GM19351 (cell line): ENCODE results near the gene PKN2.
A peak's percentile ranks its signal among the peaks of the same experiment; 100 is the strongest.
"Not testable (repeated sequence)": the region's sequence is repeated elsewhere in the genome, so short reads cannot be mapped to it uniquely, and the experiment has no call there.

Source experiments
- ATAC-seq: cut with Tn5 transposase; IDR thresholded peaks from one replicate; pipeline ENCODE4 v1.9.1; 2021; ENCODE audit warnings: mild to moderate bottlenecking, moderate library complexity; ENCODE audit not compliant: unreplicated experiment

PKN2 gene

DNA sequence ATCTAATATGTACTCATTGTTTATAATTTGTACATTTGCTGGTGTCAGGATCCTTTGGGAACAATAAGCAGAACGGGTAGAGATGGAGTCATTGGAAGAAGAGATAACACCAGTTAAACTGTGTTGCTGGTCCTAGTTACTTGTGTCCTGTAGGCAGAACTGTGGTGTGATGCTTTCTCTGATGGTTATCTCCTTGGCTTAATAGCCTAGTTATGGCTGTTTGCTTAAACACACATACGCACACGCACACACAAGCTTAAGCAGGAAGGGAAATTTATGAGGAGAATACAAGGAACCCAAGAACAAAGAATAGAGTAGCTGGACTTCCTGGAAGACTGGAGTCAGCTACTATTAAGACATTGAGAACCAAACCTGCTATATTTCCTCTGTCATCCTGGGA, 5.7 kb upstream of the PKN2 start:
- ATAC-seq = no peak

DNA sequence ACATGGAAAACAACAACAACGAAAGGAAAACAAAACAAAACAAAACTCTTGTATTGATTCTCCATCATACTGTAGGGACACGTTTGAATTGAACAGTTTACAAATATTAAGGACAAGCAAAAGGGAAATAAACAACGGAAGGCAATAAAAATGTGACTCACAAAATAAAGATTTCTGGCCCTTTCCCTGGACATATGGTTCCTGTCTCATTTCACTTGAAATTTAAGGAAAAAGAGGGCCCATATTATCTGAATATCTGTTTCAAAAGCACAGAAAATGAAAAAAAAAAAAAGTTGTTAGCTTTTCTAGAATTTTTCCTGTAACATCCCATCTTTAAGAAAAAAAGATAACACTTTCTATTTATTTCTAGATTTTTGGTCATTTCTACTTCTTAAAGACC, 3.6 kb upstream of the PKN2 start:
- no peak for ATAC-seq

DNA sequence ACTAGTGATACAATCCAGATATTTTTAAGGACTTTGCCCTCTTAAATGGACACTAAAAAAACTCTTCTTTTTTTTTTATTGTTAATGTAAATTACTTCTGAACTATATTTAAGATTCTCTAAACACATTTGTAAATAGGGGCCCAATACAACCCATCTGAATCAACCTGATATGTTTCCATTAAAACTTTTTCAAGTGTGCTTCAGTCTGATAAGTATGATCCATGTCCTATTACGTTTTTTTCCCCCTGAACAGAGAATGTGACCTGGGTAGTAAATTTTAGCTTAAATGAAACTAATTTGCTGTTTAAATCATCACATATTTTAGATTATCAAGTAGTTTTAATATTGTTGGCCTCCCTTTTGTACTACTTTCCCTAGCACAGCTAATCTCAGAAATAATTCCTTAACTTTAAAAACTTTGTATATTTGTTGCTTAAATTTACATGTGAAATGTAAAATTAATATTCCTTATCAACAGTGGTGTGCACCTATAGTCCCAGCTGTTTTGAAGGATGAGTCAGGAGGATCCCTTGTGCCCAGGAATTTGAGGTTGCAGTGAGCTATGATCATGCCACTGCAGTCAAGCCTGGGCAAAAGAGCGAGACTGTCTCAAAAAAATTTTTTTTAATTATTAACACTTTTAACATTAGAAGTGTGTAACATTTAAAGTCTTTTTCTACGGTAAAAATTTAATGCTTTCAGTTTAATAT, 3.0 kb upstream of the PKN2 start:
- ATAC-seq = no peak

- peak; percentile 46 for ATAC-seq
Measured at GRCh38 chr1:88684482-88685258, 597 bp downstream of the PKN2 start.

DNA sequence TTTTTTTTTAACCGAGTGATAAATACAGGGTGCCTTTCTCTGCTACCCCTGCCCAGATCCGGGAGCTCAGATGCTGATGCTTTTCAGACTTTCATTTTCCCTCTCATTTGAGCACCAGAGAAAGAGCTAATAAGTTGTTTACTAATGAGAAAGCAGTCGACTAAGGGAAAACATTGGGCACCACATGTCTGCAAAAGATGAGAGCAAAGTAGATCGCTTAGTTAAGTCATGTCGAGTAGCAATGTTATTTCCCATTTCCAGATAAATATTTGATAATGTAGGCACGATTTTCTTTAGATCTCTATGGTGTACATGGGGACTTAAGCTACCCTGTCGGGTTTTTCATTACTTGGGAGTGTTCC, 1.2 kb downstream of the PKN2 start:
- no peak for ATAC-seq

GRCh38 chr1:88691540-88691939, 7.5 kb downstream of the PKN2 start:
- no peak for ATAC-seq

GRCh38 chr1:88695781-88696180, 11.7 kb downstream of the PKN2 start:
- ATAC-seq = no peak

DNA sequence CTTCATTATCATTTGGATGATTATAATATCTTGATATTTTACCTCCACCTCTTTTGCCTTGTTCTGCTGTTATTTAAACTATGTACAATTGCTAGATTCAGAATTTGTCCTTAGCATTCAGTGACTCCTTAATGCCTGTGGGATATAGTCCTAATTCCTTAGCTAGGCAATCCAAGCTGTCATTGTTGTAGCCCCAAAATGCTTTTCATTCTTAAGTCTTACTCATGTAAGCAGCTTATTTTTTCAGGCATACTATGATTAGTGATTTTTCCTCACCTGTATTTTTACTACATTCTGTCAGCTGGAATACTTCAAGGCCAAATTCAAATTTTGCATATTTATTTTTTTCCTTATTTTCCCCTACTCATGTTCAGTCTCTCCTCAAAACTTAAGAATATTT, 13.4 kb downstream of the PKN2 start:
- ATAC-seq = no peak

DNA sequence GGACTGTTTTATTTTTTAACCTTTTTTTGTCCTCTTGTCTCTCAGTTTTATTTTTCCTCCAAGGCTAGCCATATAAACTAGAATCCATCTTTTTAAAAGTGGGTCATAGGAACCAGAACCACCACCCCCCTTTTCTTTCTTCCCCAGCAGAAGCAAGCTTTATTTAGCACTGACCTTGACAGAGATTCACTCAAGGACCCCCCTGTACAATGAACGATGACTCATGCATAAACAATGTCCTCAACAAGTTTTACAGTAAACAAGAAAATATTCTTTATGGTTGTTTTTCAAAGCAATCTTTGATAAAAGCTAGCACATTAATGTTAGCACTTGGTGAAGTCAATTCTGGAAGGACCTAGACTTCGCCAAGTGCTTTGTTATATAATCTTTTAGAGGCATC, 14.1 kb downstream of the PKN2 start:
- no peak for ATAC-seq

DNA sequence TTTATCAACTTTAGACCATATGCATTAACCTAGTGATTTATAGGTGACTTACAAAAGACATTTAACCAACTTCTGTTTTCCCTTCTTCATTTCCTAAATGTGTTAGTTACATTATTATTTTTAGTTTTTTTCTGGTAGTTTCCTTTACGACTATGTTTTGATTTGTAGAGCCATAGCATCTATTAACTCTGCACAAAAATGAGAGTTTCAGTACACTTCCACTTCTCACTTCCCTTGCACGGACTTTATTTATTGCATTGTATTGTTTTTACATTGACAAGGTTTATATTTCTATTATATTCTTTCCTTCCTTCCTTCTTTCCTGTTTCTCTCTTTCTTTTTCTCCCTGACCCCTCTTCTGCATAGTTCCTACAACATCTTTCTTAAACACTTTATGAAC, 14.7 kb downstream of the PKN2 start:
- ATAC-seq = no peak

DNA sequence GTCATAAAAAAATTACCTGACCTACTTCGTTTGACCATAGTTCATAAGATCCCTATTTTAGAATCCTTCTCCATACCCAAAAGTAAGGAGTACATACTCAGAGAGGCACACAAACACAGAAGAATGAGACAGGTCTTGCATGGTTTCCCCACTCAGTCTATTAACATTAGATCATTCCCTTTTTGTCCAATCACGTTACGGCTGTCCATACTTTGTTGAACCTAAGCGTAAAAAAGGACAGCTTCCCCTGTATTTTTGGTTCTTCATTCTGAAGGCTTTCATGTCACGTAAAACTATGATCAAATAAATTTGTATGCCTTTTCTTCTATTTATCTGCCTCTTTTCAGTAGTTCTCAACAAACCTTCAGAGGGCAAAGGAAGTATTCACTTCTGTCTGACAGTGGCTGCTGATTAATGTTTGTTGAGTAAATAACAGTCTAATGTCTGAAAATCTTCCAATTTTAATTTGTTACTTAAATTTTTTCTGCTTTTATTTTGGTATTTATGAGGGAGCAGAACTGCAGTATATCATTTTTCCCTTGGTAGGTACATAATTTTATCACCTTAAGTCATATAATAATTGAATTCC, 16.4 kb downstream of the PKN2 start:
- ATAC-seq = no peak

GRCh38 chr1:88701275-88701674, 17.2 kb downstream of the PKN2 start:
- peak; percentile 82 for ATAC-seq

DNA sequence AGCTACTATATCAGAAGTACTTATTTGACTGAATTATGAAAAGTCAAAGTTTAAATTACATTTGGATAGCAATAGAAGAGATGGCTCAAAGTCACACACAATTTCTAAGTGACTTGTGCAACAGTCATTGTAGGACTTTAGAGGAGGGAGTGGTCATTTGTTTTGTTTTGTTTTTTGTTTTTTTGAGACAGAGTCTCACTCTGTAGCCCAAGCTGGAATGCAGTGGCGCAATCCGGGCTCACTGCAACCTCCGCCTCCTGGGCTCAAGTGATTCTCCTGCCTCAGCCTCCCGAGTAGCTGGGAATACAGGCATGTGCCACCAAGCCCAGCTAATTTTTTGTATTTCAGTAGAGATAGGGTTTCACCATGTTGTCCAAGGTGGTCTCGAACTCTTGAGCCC, 17.7 kb downstream of the PKN2 start:
- not testable (repeated sequence) for ATAC-seq

DNA sequence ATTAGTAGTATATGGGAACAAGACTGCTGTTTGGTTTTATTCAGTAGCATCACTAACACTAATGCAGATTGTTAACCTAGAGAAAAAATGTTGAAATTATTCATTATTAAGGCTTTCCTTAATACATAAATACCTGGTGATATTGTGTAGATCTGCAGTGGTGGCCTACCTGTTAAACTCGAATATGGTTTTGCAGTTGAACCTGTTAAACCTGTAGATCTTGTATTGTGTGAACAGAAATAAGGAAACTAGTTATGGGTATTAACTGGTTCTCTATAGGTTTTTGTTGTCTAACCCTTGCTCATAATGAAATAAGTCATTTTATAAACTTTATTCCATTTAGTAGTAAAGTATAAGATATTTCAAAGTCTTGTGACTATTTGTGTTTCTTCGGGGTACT, 23.9 kb downstream of the PKN2 start:
- no peak for ATAC-seq

GRCh38 chr1:88712907-88713306, 28.8 kb downstream of the PKN2 start:
- not testable (repeated sequence) for ATAC-seq

DNA sequence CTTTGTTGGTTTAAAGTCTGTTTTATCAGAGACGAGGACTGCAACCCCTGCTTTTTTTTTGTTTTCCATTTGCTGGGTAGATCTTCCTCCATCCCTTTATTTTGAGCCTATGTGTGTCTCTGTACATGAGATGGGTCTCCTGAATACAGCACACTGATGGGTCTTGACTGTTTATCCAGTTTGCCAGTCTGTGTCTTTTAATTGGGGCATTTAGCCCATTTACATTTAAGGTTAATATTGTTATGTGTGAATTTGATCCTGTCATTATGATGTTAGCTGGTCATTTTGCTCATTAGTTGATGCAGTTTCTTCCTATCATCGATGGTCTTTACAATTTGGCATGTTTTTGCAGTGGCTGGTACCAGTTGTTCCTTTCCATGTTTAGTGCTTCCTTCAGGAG, 32.5 kb downstream of the PKN2 start:
- not testable (repeated sequence) for ATAC-seq

DNA sequence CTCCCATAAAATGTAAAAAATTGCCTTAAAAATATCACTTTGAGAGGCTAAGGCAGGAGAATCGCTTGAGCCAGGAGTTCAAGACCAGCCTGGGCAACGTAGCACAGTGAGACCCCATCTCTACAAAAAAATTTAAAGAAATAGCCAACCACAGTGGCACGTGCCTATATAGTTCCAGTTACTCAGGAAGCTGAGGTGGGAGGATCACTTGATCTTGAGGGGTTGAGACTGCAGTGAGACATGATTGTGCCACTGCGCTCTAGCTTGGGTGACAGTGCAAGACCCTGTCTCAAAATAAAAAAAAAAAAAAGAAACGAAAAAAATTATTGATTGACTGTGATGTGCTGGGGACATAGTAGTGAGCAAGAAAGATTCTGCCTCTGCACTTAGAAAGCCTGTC, 38.4 kb downstream of the PKN2 start:
- no peak for ATAC-seq

DNA sequence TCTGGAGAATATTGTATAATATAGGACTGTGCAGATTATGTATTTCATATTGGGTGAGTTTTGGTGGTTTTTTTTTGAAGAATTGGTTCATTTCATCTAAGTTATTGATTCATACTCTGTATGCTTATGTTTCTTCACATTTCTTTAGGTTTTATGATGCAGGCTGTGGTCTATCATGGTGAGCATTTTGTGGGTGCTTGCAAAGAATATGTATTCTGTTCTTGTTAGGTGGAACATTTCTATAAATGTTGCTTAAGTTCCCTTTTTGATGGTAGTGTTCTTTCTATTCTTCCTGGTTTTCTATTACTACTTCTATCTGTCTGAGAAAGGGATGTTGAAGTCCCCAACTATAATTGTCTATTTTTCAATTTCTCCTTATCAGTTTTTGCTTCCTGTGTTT, 42.6 kb downstream of the PKN2 start:
- ATAC-seq = no peak

DNA sequence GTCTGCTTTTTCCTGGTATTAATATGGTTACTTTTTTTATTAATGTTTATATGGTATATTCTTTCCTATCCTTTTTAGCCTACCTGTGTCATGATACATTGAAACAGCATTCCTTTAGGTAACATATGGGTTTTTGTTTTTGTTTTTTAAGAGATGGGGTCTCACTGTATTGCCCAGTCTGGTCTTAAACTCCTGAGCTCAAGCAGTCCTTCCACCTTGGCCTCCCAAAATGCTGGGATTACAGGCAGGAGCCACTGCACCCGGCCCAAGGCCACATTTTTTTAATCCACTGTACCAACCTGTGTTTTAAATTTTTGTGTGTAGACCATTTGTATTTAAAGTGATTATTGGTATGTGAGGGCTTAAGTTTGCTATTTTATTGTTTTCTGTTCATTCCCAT, 43.1 kb downstream of the PKN2 start:
- no peak for ATAC-seq

DNA sequence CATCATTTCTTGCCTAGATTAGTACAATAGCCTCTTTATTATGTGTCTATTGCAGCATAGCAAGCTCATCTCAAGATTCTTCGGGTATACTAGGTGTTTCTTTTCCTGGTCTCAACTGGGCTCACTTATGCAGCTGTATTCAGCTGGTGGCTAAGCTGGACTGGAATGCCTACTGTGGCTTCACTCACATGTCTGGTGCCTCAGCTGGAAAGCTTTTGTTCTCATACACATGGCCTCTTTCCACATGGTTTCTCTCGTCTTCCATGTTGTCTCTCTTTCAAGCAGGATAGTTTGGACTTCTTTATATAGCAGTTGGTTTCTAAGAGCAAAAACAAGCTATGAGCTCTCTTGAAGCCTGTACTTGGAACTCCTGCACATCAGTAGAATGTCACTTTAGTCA, 45.2 kb downstream of the PKN2 start:
- ATAC-seq = no peak

GRCh38 chr1:88730132-88730675, 46.1 kb downstream of the PKN2 start:
- no peak for ATAC-seq

DNA sequence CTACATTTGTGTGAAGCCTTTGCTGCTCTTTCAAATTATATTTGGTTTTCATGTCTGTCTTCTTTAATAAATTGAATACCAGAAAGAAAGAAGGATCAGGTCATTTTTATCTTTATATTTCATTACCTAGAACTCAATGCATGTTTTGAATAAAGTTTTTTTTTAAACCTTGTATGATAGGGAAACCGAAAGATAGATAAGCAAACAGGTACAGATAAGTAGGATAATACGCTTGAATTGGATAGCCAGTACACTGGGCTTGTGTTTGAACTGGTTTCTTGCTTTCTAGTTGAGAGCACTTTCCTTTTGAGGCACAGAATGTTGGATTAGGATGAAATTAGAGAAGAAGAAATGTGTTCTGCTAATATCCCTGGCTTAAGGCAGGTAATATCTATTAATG, 46.9 kb downstream of the PKN2 start:
- no peak for ATAC-seq
